Measurements from ENCODE around the gene OR8A1.

The OR8A1 gene

GRCh38 chr11:124612567-124613246, 42.9 kb downstream of the OR8A1 start:
- Histone ChIP-seq H3K27me3 (ENCODE audit: insufficient read depth, low read length) (peaks cover 44% of the 10 kb centered on the region), H3K4me3 (ENCODE audit: low read depth, low read length) (no peak overlapping the region), H3K79me2 (ENCODE audit: control insufficient read depth, insufficient read depth, low read length, unreplicated experiment) (no peaks in the 10 kb centered on the region), H3K27ac (ENCODE audit: low read depth, low read length) (no peak overlapping the region), H2AFZ (ENCODE audit: low read length, unreplicated experiment) (no peak overlapping the region), H3K4me1 (ENCODE audit: control insufficient read depth, insufficient read depth, low read length, unreplicated experiment) (no peaks in the 10 kb centered on the region), H3K36me3 (ENCODE audit: insufficient read depth, low read length) (no peaks in the 10 kb centered on the region)

- no peaks in the 10 kb centered on the region for H3K36me3 ChIP-seq (ENCODE audit: insufficient read depth, low read length)
- H3K4me3 ChIP-seq (ENCODE audit: low read depth, low read length): no peak overlapping the region
- H3K79me2 ChIP-seq (ENCODE audit: control insufficient read depth, insufficient read depth, low read length, unreplicated experiment): peaks cover 11% of the 10 kb centered on the region
- H3K27me3 ChIP-seq (ENCODE audit: insufficient read depth, low read length): peaks cover 59% of the 10 kb centered on the region
- peaks cover 2% of the 10 kb centered on the region for H3K4me1 ChIP-seq (ENCODE audit: control insufficient read depth, insufficient read depth, low read length, unreplicated experiment)
- no peak overlapping the region for H2AFZ ChIP-seq (ENCODE audit: low read length, unreplicated experiment)
- H3K27ac ChIP-seq (ENCODE audit: low read depth, low read length): no peak overlapping the region
Observed at GRCh38 chr11:124618863-124619262, 49.1 kb downstream of the OR8A1 start.
